Measurements from ENCODE around the gene PKD2.

Gene PKD2

GRCh38 chr4:88007304-88008121 lies at the start of gene PKD2:
Gene PKD2, plus strand, starts transcription at chr4:88007635. Its CDS starts 99 bp downstream, at chr4:88007734.
- peak; percentile 71 for DNase-seq (ENCODE audit: low read depth)

GRCh38 chr4:87961993-87962392 lies 45.4 kb upstream of the PKD2 start:
- no peak for DNase-seq (ENCODE audit: low read depth)

GRCh38 chr4:87962398-87963146 lies 44.9 kb upstream of the PKD2 start:
- DNase-seq (ENCODE audit: low read depth), result no peak

GRCh38 chr4:87965501-87965975 lies 41.9 kb upstream of the PKD2 start:
- no peak for DNase-seq (ENCODE audit: low read depth)

GRCh38 chr4:87966095-87966496 lies 41.3 kb upstream of the PKD2 start:
- no peak for DNase-seq (ENCODE audit: low read depth)

GRCh38 chr4:87967193-87967592 lies 40.2 kb upstream of the PKD2 start:
- DNase-seq (ENCODE audit: low read depth), result no peak

- DNase-seq (ENCODE audit: low read depth), result no peak
These were observed 37.3 kb upstream of the PKD2 start for GRCh38 chr4:87970121-87970520.

- no peak for DNase-seq (ENCODE audit: low read depth)
These were observed 35.6 kb upstream of the PKD2 start for GRCh38 chr4:87971866-87972265.

- DNase-seq (ENCODE audit: low read depth), result no peak
These were observed 33.9 kb upstream of the PKD2 start for GRCh38 chr4:87973283-87974169.

GRCh38 chr4:87974856-87975462 lies 32.5 kb upstream of the PKD2 start:
- DNase-seq (ENCODE audit: low read depth), result no peak

GRCh38 chr4:87975466-87975865 lies 32.0 kb upstream of the PKD2 start, which contains the start of gene SPP1:
Gene SPP1, plus strand, starts transcription at chr4:87975714. Its CDS starts 1,182 bp downstream, at chr4:87976896.
- DNase-seq (ENCODE audit: low read depth), result peak; percentile 20

GRCh38 chr4:87977521-87978278 lies 29.7 kb upstream of the PKD2 start:
- DNase-seq (ENCODE audit: low read depth), result no peak

GRCh38 chr4:87978681-87979080 lies 28.8 kb upstream of the PKD2 start:
- DNase-seq (ENCODE audit: low read depth), result no peak

GRCh38 chr4:87979810-87980209 lies 27.6 kb upstream of the PKD2 start:
- no peak for DNase-seq (ENCODE audit: low read depth)

- no peak for DNase-seq (ENCODE audit: low read depth)
These were observed 25.9 kb upstream of the PKD2 start for GRCh38 chr4:87981486-87981885.

- DNase-seq (ENCODE audit: low read depth), result no peak
These were observed 25.4 kb upstream of the PKD2 start for GRCh38 chr4:87982036-87982435.

- no peak for DNase-seq (ENCODE audit: low read depth)
These were observed 24.9 kb upstream of the PKD2 start for GRCh38 chr4:87982446-87983010.

GRCh38 chr4:87983996-87984395 lies 23.4 kb upstream of the PKD2 start:
- DNase-seq (ENCODE audit: low read depth), result no peak

- DNase-seq (ENCODE audit: low read depth), result peak; percentile 21
These were observed 22.1 kb upstream of the PKD2 start for GRCh38 chr4:87985097-87985886.

GRCh38 chr4:87985887-87986200 lies 21.6 kb upstream of the PKD2 start:
- DNase-seq (ENCODE audit: low read depth), result no peak
